H1 (cell line): ENCODE data around the gene CAPS.

ENCODE experiments used
- EGR1 ChIP-seq: IDR thresholded peaks from 2 replicates; pipeline ENCODE4 v1.6.1; 2011; ENCODE audit warnings: low read depth, low read length, borderline replicate concordance
- SP1 ChIP-seq: IDR thresholded peaks from 2 replicates; pipeline ENCODE4 v1.6.1; 2011; ENCODE audit warnings: low read depth, low read length
- TF ChIP-seq, protein P1 (sequence below), 3 experiments: IDR thresholded peaks; 1 replicate in 2 of 3; 2 replicates in 1 of 3; pipeline versions ENCODE4 v1.5.1 to v1.6.1; 2011; ENCODE audit warnings: low read length in 3 of 3, mild to moderate bottlenecking in 3 of 3, inconsistent platforms in 2 of 3, low read depth in 1 of 3, moderate library complexity in 1 of 3; ENCODE audit not compliant: insufficient read depth in 1 of 3; ENCODE audit errors: control extremely low read depth in 1 of 3

DNA sequence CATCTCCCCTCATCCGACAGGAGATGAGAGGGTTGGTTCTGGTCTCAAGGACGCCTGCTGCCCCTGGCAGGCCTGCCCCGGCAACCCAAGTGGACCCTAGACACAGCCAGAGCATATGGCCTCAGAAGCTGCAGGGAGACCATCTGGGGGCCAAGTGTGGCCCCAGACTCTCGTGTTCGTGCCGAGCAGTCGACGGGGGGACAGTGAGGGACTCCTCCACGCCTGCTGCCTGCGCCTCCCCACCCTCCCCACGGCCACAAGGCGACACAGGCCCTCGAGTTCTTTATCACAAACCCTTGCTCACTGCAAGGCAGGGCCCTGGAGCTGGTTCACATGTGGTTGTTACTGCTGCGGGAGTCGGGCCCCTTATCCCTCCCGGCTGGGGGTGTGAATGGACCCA, 9.3 kb downstream of the CAPS start:
- no peak for TF ChIP-seq EGR1
- TF ChIP-seq, protein P1, sequence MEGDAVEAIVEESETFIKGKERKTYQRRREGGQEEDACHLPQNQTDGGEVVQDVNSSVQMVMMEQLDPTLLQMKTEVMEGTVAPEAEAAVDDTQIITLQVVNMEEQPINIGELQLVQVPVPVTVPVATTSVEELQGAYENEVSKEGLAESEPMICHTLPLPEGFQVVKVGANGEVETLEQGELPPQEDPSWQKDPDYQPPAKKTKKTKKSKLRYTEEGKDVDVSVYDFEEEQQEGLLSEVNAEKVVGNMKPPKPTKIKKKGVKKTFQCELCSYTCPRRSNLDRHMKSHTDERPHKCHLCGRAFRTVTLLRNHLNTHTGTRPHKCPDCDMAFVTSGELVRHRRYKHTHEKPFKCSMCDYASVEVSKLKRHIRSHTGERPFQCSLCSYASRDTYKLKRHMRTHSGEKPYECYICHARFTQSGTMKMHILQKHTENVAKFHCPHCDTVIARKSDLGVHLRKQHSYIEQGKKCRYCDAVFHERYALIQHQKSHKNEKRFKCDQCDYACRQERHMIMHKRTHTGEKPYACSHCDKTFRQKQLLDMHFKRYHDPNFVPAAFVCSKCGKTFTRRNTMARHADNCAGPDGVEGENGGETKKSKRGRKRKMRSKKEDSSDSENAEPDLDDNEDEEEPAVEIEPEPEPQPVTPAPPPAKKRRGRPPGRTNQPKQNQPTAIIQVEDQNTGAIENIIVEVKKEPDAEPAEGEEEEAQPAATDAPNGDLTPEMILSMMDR (IDR thresholded peaks at IDR 0.05; ENCODE audit: control extremely low read depth in 1 of 3, insufficient read depth in 1 of 3, low read depth in 1 of 3, low read length in 3 of 3), result no peak
- TF ChIP-seq SP1, result no peak
